DMS153 treated with DMSO at 0.1 percent for 48 hours (cell line): ENCODE results near the gene CILP.
"Not testable (repeated sequence)": the region's sequence is repeated elsewhere in the genome, so short reads cannot be mapped to it uniquely, and the experiment has no call there.

Experiments used
- DNase-seq: peaks from one replicate; lab custom pipeline; 2025; ENCODE audit not compliant: unreplicated experiment; lab: John Stamatoyannopoulos, UW

Gene CILP

GRCh38 chr15:65210770-65211481 is at the start of gene CILP:
CILP (minus strand) TSS chr15:65211473; CDS start chr15:65209755, 1,718 bp downstream.
- DNase-seq, result no peak

- no peak for DNase-seq
Measured at GRCh38 chr15:65260968-65261367, 49.7 kb upstream of the CILP start.

GRCh38 chr15:65259367-65259797 is 48.1 kb upstream of the CILP start:
- no peak for DNase-seq

- no peak for DNase-seq
Measured at GRCh38 chr15:65258375-65259262, 47.3 kb upstream of the CILP start.

- DNase-seq, result no peak
Measured at GRCh38 chr15:65255486-65256140, 44.3 kb upstream of the CILP start.

- no peak for DNase-seq
Measured at GRCh38 chr15:65254758-65255157, 43.5 kb upstream of the CILP start.

GRCh38 chr15:65254356-65254755 is 43.1 kb upstream of the CILP start:
- no peak for DNase-seq

- no peak for DNase-seq
Measured at GRCh38 chr15:65249641-65250040, 38.4 kb upstream of the CILP start.

- no peak for DNase-seq
Measured at GRCh38 chr15:65248511-65249255, 37.4 kb upstream of the CILP start.

GRCh38 chr15:65246939-65247338 is 35.7 kb upstream of the CILP start:
- no peak for DNase-seq

GRCh38 chr15:65246026-65246714 is 34.9 kb upstream of the CILP start:
- no peak for DNase-seq

GRCh38 chr15:65245096-65245856 is 34.0 kb upstream of the CILP start:
- DNase-seq, result no peak

GRCh38 chr15:65244638-65245037 is 33.4 kb upstream of the CILP start:
- no peak for DNase-seq

- DNase-seq, result not testable (repeated sequence)
Measured at GRCh38 chr15:65236443-65236842, 25.2 kb upstream of the CILP start.

GRCh38 chr15:65233696-65234095 is 22.4 kb upstream of the CILP start:
- no peak for DNase-seq

- DNase-seq, result no peak
Measured at GRCh38 chr15:65232520-65232919, 21.2 kb upstream of the CILP start.

GRCh38 chr15:65231306-65231705 is 20.0 kb upstream of the CILP start:
- DNase-seq, result no peak

GRCh38 chr15:65226901-65227300 is 15.6 kb upstream of the CILP start:
- DNase-seq, result not testable (repeated sequence)

- DNase-seq, result no peak
Measured at GRCh38 chr15:65226221-65226620, 14.9 kb upstream of the CILP start.

- no peak for DNase-seq
Measured at GRCh38 chr15:65223996-65224395, 12.7 kb upstream of the CILP start.
